ENCODE measurements around the gene GPC4. TPM values are rescaled to one million over a fixed set of nuclear protein-coding genes. Genes with fewer than 3 reads are reported as not detected.
"Not testable (repeated sequence)": the region's sequence is repeated elsewhere in the genome, so short reads cannot be mapped to it uniquely, and the experiment has no call there.

GPC4 gene
- total RNA-seq, 1 donor: 8.3 TPM

DNA sequence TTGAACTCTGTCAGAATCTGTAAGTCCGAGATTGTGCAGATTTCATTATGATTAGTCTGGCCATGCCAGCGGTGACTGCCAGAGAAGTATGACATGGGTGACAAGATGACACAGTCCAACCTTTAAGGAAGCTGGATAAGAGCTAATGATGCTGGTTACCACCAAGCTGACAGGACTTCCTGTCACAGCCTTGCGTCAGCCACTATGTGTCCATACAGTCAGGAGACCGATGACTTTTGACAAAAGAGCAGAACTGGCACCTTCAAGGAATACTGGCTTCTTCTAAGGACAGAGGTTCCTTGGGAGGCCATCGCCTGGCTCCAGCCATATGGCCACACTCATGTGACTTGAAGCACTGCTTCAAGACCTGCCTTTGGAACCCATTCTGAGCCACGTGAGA is 129.9 kb downstream of the GPC4 start:
- no peaks in the 10 kb centered on the region for H3K79me2 ChIP-seq (ENCODE audit: insufficient read depth, low read length)
- no peaks in the 10 kb centered on the region for H4K20me1 ChIP-seq (ENCODE audit: insufficient read depth, low read length)
- no peak overlapping the region for H2AFZ ChIP-seq (ENCODE audit: low read length)
- no peaks in the 10 kb centered on the region for H3K27me3 ChIP-seq (ENCODE audit: insufficient read depth, low read length)
- H3K27ac ChIP-seq (ENCODE audit: low read depth, low read length): no peak overlapping the region
- TF ChIP-seq, protein P1, sequence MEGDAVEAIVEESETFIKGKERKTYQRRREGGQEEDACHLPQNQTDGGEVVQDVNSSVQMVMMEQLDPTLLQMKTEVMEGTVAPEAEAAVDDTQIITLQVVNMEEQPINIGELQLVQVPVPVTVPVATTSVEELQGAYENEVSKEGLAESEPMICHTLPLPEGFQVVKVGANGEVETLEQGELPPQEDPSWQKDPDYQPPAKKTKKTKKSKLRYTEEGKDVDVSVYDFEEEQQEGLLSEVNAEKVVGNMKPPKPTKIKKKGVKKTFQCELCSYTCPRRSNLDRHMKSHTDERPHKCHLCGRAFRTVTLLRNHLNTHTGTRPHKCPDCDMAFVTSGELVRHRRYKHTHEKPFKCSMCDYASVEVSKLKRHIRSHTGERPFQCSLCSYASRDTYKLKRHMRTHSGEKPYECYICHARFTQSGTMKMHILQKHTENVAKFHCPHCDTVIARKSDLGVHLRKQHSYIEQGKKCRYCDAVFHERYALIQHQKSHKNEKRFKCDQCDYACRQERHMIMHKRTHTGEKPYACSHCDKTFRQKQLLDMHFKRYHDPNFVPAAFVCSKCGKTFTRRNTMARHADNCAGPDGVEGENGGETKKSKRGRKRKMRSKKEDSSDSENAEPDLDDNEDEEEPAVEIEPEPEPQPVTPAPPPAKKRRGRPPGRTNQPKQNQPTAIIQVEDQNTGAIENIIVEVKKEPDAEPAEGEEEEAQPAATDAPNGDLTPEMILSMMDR (IDR thresholded peaks at IDR 0.05; ENCODE audit: extremely low read depth, low read depth, low read length): no peak
- no peak overlapping the region for H3K4me2 ChIP-seq (ENCODE audit: insufficient read depth, low read length)
- H3K36me3 ChIP-seq (ENCODE audit: insufficient read depth, low read length): no peaks in the 10 kb centered on the region
- H3K4me1 ChIP-seq (ENCODE audit: insufficient read depth, low read length): no peaks in the 10 kb centered on the region
- no peak for DNase-seq (ENCODE audit: insufficient read length, low spot score, missing footprints)
- no peak overlapping the region for H3K4me3 ChIP-seq (ENCODE audit: insufficient read depth, low read length)
- H3K9me3 ChIP-seq (ENCODE audit: low read depth, low read length): no peaks in the 10 kb centered on the region

DNA sequence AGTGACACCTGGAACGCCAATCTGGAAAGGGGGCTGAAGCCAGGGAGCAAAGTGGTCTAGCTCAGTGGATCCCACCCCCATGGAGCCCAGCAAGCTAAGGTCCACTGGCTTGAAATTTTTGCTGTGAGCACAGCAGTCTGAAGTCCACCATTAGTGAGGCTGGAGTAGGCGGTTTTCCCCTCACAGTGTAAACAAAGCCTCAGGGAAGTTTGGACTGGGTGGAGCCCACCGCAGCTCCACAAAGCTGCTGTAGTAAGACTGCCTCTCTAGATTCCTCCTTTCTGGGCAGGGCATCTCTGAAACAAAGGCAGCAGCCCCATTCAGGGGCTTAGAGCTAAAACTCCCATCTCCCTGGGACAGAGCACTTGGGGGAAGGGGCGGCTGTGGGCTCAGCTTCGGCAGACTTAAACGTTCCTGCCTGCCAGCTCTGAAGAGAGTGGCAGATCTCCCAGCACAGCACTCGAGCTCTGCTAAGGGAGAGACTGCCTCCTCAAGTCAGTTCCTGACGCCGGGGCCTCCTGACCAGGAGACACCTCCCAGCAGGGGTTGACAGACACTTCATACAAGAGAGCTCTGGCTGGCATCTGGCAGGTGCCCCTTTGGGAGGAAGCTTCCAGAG is 136.1 kb downstream of the GPC4 start:
- not testable (repeated sequence) for H3K9me3 ChIP-seq (ENCODE audit: low read depth, low read length); H4K20me1 ChIP-seq (ENCODE audit: insufficient read depth, low read length); H3K27me3 ChIP-seq (ENCODE audit: insufficient read depth, low read length); H3K4me2 ChIP-seq (ENCODE audit: insufficient read depth, low read length); DNase-seq (ENCODE audit: insufficient read length, low spot score, missing footprints); H3K4me3 ChIP-seq (ENCODE audit: insufficient read depth, low read length); H3K4me1 ChIP-seq (ENCODE audit: insufficient read depth, low read length); H2AFZ ChIP-seq (ENCODE audit: low read length); H3K79me2 ChIP-seq (ENCODE audit: insufficient read depth, low read length); H3K27ac ChIP-seq (ENCODE audit: low read depth, low read length); H3K36me3 ChIP-seq (ENCODE audit: insufficient read depth, low read length)

DNA sequence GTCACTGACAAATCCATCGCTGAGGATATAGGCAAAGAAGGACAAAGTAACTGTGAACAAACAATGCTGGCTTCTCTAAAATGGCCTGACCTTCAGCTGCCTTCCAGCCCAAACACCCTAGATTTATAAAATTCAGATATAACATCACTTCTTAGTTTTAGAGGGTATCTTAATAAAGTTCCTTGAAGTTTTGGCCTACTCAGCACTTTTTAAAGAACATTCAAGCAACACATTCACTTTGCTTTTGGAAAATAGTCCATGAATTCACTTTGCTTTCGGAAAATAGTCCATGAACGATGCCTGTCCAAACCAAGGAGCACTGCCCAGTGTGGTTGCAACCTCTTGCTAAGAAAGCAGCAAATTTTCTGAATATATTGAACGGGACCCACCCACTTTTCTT is 142.1 kb downstream of the GPC4 start:
- no peaks in the 10 kb centered on the region for H3K36me3 ChIP-seq (ENCODE audit: insufficient read depth, low read length)
- H3K4me2 ChIP-seq (ENCODE audit: insufficient read depth, low read length): no peak overlapping the region
- TF ChIP-seq, protein P1 (IDR thresholded peaks at IDR 0.05; ENCODE audit: extremely low read depth, low read depth, low read length): no peak
- H2AFZ ChIP-seq (ENCODE audit: low read length): no peak overlapping the region
- H4K20me1 ChIP-seq (ENCODE audit: insufficient read depth, low read length): no peaks in the 10 kb centered on the region
- peaks cover 16% of the 10 kb centered on the region for H3K27me3 ChIP-seq (ENCODE audit: insufficient read depth, low read length)
- H3K4me3 ChIP-seq (ENCODE audit: insufficient read depth, low read length): no peak overlapping the region
- no peaks in the 10 kb centered on the region for H3K4me1 ChIP-seq (ENCODE audit: insufficient read depth, low read length)
- no peak for DNase-seq (ENCODE audit: insufficient read length, low spot score, missing footprints)
- H3K79me2 ChIP-seq (ENCODE audit: insufficient read depth, low read length): no peaks in the 10 kb centered on the region
- H3K27ac ChIP-seq (ENCODE audit: low read depth, low read length): no peak overlapping the region
- H3K9me3 ChIP-seq (ENCODE audit: low read depth, low read length): no peaks in the 10 kb centered on the region

DNA sequence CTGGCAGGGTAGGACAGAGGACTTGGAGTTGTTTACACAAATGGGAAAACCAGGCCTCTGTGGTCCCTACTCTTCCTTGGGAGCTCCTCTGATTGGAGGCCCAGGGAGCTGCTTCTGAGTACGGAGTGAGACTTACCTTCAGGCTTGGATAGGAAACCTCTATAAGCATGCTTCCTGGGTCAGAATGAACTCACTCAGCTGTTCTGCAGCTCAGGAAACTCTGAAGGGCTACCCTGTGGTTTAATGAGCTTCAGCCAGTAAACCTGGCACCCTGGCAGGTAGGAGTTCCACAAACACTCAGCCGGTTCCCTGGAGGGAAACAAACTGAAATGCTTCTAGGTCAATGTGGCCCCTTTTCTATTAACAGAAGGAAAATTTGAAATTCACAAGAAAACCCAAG is 146.1 kb downstream of the GPC4 start:
- TF ChIP-seq, protein P1 (IDR thresholded peaks at IDR 0.05; ENCODE audit: extremely low read depth, low read depth, low read length): no peak
- Histone ChIP-seq H3K36me3 (ENCODE audit: insufficient read depth, low read length) (no peaks in the 10 kb centered on the region), H3K4me3 (ENCODE audit: insufficient read depth, low read length) (no peak overlapping the region), H3K9me3 (ENCODE audit: low read depth, low read length) (no peaks in the 10 kb centered on the region), H2AFZ (ENCODE audit: low read length) (no peak overlapping the region), H3K27ac (ENCODE audit: low read depth, low read length) (no peak overlapping the region), H3K27me3 (ENCODE audit: insufficient read depth, low read length) (peaks cover 12% of the 10 kb centered on the region), H3K4me2 (ENCODE audit: insufficient read depth, low read length) (no peak overlapping the region), H3K4me1 (ENCODE audit: insufficient read depth, low read length) (no peaks in the 10 kb centered on the region), H3K79me2 (ENCODE audit: insufficient read depth, low read length) (no peaks in the 10 kb centered on the region), H4K20me1 (ENCODE audit: insufficient read depth, low read length) (no peaks in the 10 kb centered on the region)
- DNase-seq (ENCODE audit: insufficient read length, low spot score, missing footprints): no peak
